CD4-positive, alpha-beta T cell treated with Interleukin-10 for 1 hour (primary cell): ENCODE results near the gene ASTN2.

Experiments
- DNase-seq: peaks from one replicate; pipeline ENCODE4 v3.0.0-alpha.2; 2020

The ASTN2 gene

GRCh38 chr9:117234103-117234502 lies 180.8 kb downstream of the ASTN2 start:
- DNase-seq: no peak

- DNase-seq: no peak
Observed at GRCh38 chr9:117233016-117233415, 181.8 kb downstream of the ASTN2 start.

GRCh38 chr9:117232281-117232680 lies 182.6 kb downstream of the ASTN2 start:
- no peak for DNase-seq

- DNase-seq: no peak
Observed at GRCh38 chr9:117231012-117231411, 183.8 kb downstream of the ASTN2 start.

GRCh38 chr9:117224695-117225094 lies 190.2 kb downstream of the ASTN2 start:
- no peak for DNase-seq

GRCh38 chr9:117218951-117219350 lies 195.9 kb downstream of the ASTN2 start:
- no peak for DNase-seq

- no peak for DNase-seq
Observed at GRCh38 chr9:117214416-117214815, 200.4 kb downstream of the ASTN2 start.

GRCh38 chr9:117211280-117211679 lies 203.6 kb downstream of the ASTN2 start:
- DNase-seq: no peak

GRCh38 chr9:117205806-117206205 lies 209.1 kb downstream of the ASTN2 start:
- DNase-seq: no peak

- no peak for DNase-seq
Observed at GRCh38 chr9:117204971-117205370, 209.9 kb downstream of the ASTN2 start.

DNA sequence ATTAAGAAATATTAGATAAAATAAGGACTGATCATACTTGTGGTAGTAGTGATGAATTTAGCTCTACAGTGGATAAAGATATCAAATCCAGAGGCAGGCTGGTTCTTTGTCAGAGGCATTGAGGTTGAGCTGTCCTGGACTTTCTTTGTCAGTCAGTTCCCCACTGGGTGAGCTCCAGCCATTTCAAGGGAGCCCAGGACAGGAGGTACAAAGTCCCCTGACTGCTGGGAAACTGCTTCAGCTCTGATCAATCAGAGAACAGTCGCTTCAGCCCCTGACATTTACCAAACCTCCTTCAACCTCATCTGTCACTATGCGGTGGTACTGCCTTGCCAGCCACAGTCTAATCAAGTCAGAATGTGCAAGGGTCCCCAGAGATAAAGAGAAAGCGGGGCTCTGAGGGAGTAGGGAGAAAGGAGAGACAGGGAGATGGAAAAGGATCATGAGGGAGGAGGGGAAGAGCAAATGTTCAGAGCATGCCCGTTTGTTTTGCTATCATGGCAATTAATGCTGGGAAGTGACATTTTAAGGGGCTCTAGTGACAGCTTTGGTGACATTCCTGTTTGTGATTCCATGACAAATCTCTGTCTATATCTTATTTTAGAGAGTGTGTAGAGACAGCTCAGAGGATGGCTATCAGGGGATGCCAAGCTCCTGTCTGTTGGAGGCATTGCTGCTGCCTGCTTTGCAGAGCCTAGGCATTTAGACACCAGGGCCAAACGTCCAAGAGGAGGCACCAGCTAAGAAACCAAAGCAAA lies 223.2 kb downstream of the ASTN2 start:
- no peak for DNase-seq

- no peak for DNase-seq
Observed at GRCh38 chr9:117189121-117189520, 225.7 kb downstream of the ASTN2 start.

- no peak for DNase-seq
Observed at GRCh38 chr9:117188394-117188793, 226.5 kb downstream of the ASTN2 start.

DNA sequence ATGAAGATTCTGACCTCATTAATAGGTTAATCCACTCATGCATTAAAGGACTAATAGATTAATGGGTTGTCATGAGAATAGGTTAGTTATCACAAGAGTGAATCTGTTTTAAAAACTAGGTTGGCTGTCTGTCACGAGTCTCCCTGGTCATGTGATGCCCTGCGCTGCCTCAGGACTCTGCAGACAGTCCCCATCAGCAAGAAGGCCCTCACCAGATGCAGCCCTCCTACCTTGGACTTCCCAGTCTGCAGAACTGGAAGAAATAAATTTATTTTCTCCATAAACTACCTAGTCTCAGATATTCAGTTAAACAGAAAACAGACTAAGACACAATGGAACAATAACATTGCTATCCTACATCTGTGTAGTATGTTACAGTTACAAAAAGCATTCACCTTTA lies 227.4 kb downstream of the ASTN2 start:
- DNase-seq: no peak

DNA sequence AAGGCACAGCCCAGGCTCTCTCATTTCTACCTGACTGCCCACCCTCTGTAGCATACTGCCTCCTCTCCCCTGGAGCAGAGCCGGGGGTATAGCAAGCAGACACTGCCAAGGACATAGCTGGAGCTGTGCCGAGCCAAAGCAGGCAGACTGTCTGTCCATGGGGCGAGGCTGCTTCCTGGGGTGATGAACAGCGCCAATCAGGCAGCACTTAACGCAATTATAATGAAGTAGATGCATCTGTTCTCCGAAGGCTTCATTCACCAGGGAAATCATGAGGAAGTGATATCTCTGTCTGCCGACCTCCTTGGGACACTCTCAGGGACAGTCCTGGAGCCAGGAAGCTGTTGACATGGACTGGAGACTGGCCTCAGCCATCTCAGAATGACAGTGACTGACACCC lies 230.7 kb downstream of the ASTN2 start:
- no peak for DNase-seq

DNA sequence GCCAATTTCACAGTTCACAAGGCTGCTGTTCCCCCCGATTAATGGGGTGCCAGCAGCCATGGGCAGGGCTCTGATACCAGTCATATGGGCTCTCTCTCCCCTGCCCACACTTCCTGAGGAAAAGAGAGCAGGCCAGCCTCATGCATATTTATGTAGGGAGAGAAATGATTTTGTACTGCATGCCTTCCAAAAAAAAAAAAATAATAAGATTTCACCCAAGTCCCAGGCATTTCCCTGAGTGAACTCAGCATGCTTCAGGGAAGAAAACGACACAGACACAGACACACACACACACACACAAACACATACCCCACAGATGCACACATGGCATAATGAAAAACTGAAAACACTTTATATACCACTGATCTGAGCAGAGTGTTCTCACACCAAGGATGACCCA lies 232.8 kb downstream of the ASTN2 start:
- DNase-seq: no peak

DNA sequence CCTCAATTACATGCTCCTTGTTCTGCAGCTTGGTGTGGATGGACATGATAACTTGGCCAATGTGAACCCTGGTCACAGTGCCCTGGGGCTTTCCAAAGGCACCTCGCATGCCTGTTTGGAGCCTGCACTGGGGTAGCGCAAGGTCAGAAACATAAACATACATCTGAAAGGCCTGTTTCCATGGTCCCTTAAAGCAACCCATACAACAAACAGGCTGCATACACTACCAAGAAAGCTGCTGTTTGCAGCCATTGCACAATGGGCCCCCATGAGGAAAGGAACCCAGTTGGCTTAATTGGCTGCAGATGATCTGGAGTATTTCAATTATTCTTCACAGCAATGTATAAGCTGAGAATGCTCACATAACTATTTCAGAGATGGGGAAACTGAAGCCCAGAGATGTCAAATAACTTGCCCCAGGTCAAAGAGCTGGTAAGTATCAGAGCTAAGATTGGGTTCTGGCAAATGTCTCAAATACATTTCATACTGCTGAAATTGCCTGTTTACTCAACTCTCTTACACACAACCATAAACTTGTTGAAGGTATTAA lies 233.9 kb downstream of the ASTN2 start:
- DNase-seq: no peak

- no peak for DNase-seq
Observed at GRCh38 chr9:117178596-117179375, 236.1 kb downstream of the ASTN2 start.

- DNase-seq: no peak
Observed at GRCh38 chr9:117170567-117170966, 244.3 kb downstream of the ASTN2 start.

DNA sequence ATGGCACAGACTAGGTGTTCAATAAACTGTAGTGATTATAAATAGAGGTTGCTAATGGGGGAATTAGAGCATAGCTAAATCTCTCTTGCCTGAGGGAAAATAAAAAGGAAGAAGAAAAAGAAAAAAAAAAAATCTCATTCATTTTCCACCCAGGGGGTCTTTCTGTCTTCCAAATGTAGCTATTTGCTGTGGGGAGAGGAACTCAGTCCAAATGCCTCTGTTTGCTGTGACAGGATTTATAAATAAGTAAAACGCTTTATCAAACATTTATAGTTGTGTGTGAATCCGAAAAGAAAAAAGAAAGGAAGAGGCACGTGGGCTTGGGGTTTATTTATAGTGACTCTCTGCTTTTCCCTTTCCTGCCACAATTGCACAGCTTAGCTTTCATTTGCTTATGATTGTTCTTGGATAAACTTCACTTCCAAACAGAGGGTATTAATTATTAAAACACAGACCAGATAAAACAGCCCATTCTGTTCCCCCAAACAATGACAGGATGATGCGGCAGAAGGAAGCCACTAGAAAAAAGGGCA lies 245.7 kb downstream of the ASTN2 start:
- DNase-seq: no peak

- no peak for DNase-seq
Observed at GRCh38 chr9:117164512-117164911, 250.3 kb downstream of the ASTN2 start.

- no peak for DNase-seq
Observed at GRCh38 chr9:117160254-117160653, 254.6 kb downstream of the ASTN2 start.

- no peak for DNase-seq
Observed at GRCh38 chr9:117156771-117157535, 257.9 kb downstream of the ASTN2 start.
